ENCODE measurements around the gene JARID2. TPM values are rescaled to one million over a fixed set of nuclear protein-coding genes. Genes with fewer than 3 reads are reported as not detected.

Gene JARID2
- total RNA-seq, 1 donor from 2014 or later: 38.9 TPM

GRCh38 chr6:15526212-15526701 is 280.4 kb downstream of the JARID2 start:
- Mint-ChIP-seq H3K27ac (no peak overlapping the region), H3K36me3 (peaks cover 65% of the 10 kb centered on the region), H3K9me3 (peaks cover 43% of the 10 kb centered on the region), H3K27me3 (ENCODE audit: insufficient read depth, low read depth) (peaks cover 10% of the 10 kb centered on the region), H3K4me3 (no peak overlapping the region), H3K4me1 (peaks cover 3% of the 10 kb centered on the region)
- Histone ChIP-seq H3F3A (ENCODE audit: low read depth) (no peaks in the 10 kb centered on the region), H3K4me2 (no peak overlapping the region), H3K27me3 (no peaks in the 10 kb centered on the region), H3K79me2 (ENCODE audit: low read depth) (no peaks in the 10 kb centered on the region), H3K9ac (no peak overlapping the region), H4K20me1 (ENCODE audit: low read depth) (no peaks in the 10 kb centered on the region), H3K27ac (no peak overlapping the region), H3K36me3 (no peaks in the 10 kb centered on the region), H2AFZ (replicated peaks) (no peak overlapping the region), H3K4me3 (no peak overlapping the region), H3K9me3 (ENCODE audit: low read depth) (no peaks in the 10 kb centered on the region), H3K4me1 (no peaks in the 10 kb centered on the region)
- TF ChIP-seq EZH2phosphoT487 (IDR thresholded peaks at IDR 0.05): no peak
- no peak for TF ChIP-seq EZH2 (IDR thresholded peaks at IDR 0.05)
- no peak for TF ChIP-seq CTCF (IDR thresholded peaks at IDR 0.05)
- DNase-seq (ENCODE audit: low spot score): no peak

GRCh38 chr6:15527838-15528617 is 282.2 kb downstream of the JARID2 start:
- H3K4me3 ChIP-seq: no peak overlapping the region
- Mint-ChIP-seq H3K9me3 (peaks cover 40% of the 10 kb centered on the region), H3K4me3 (no peak overlapping the region), H3K4me1 (peaks cover 3% of the 10 kb centered on the region), H3K27me3 (ENCODE audit: insufficient read depth, low read depth) (peaks cover 11% of the 10 kb centered on the region), H3K36me3 (peaks cover 51% of the 10 kb centered on the region), H3K27ac (no peak overlapping the region)
- H3K4me2 ChIP-seq: no peak overlapping the region
- TF ChIP-seq CTCF (IDR thresholded peaks at IDR 0.05) (no peak), EZH2phosphoT487 (IDR thresholded peaks at IDR 0.05) (no peak), EZH2 (IDR thresholded peaks at IDR 0.05) (no peak)
- no peaks in the 10 kb centered on the region for H3K36me3 ChIP-seq
- no peak overlapping the region for H2AFZ ChIP-seq (replicated peaks)
- no peaks in the 10 kb centered on the region for H3F3A ChIP-seq (ENCODE audit: low read depth)
- no peaks in the 10 kb centered on the region for H3K27me3 ChIP-seq
- no peaks in the 10 kb centered on the region for H4K20me1 ChIP-seq (ENCODE audit: low read depth)
- no peaks in the 10 kb centered on the region for H3K79me2 ChIP-seq (ENCODE audit: low read depth)
- no peaks in the 10 kb centered on the region for H3K4me1 ChIP-seq
- H3K9me3 ChIP-seq (ENCODE audit: low read depth): no peaks in the 10 kb centered on the region
- H3K9ac ChIP-seq: no peak overlapping the region
- no peak for DNase-seq (ENCODE audit: low spot score)
- no peak overlapping the region for H3K27ac ChIP-seq

- H3K4me3 Mint-ChIP-seq: no peak overlapping the region
- peaks cover 37% of the 10 kb centered on the region for H3K9me3 Mint-ChIP-seq
- Histone ChIP-seq H4K20me1 (ENCODE audit: low read depth) (no peaks in the 10 kb centered on the region), H3K9me3 (ENCODE audit: low read depth) (no peaks in the 10 kb centered on the region), H3K27ac (no peak overlapping the region), H3K36me3 (no peaks in the 10 kb centered on the region), H3K27me3 (no peaks in the 10 kb centered on the region), H3K9ac (no peak overlapping the region), H3K4me2 (no peak overlapping the region), H3K79me2 (ENCODE audit: low read depth) (no peaks in the 10 kb centered on the region), H3K4me3 (no peak overlapping the region), H2AFZ (replicated peaks) (no peak overlapping the region), H3F3A (ENCODE audit: low read depth) (no peaks in the 10 kb centered on the region), H3K4me1 (no peaks in the 10 kb centered on the region)
- peaks cover 9% of the 10 kb centered on the region for H3K27me3 Mint-ChIP-seq (ENCODE audit: insufficient read depth, low read depth)
- peaks cover 44% of the 10 kb centered on the region for H3K36me3 Mint-ChIP-seq
- no peak for DNase-seq (ENCODE audit: low spot score)
- TF ChIP-seq EZH2 (IDR thresholded peaks at IDR 0.05) (no peak), CTCF (IDR thresholded peaks at IDR 0.05) (no peak), EZH2phosphoT487 (IDR thresholded peaks at IDR 0.05) (no peak)
- peaks cover 3% of the 10 kb centered on the region for H3K4me1 Mint-ChIP-seq
- H3K27ac Mint-ChIP-seq: no peak overlapping the region
These were observed 283.0 kb downstream of the JARID2 start for GRCh38 chr6:15528870-15529269.
